ENCODE measurements around the gene NAGLU. TPM values are rescaled to one million over a fixed set of nuclear protein-coding genes. Genes with fewer than 3 reads are reported as not detected.

The NAGLU gene
- total and polyA plus RNA-seq, 2 of the 13 experiments (the other 11 are each of a cell fraction or from before 2014, with no cell fraction given), result 28.2 to 40.1 TPM

GRCh38 chr17:42585353-42585752 is 49.3 kb downstream of the NAGLU start:
- H2AFZ ChIP-seq (ENCODE audit: low read length), result no peak overlapping the region
- H3K27me3 ChIP-seq (ENCODE audit: control insufficient read depth in 1 of 2, insufficient read depth in 2 of 2, low read length in 2 of 2), result no peaks in the 10 kb centered on the region
- POLR2A ChIA-PET, result no interaction called here
- no peaks in the 10 kb centered on the region for H3K79me2 ChIP-seq (ENCODE audit: insufficient read depth, low read length)
- H3K9ac ChIP-seq (ENCODE audit: insufficient read depth, low read depth, low read length), result no peak overlapping the region
- ATAC-seq (no peak), FAIRE-seq (no peak), DNase-seq (ENCODE audit: low spot score) (no peak)
- H3K36me3 ChIP-seq (replicated peaks in 1 of 2; ENCODE audit: control insufficient read depth in 1 of 2, insufficient read depth in 2 of 2, low read length in 2 of 2), result peaks cover 51 to 93% of the 10 kb centered on the region in 2 experiments
- H3K4me3 ChIP-seq (replicated peaks in 1 of 3; ENCODE audit: insufficient read depth in 1 of 3, low read depth in 2 of 3, low read length in 3 of 3), result no peak overlapping the region
- no TSS peak for BruUV-seq (replicated peaks)
- CTCF ChIA-PET (ENCODE audit: low intra/inter-chr PET ratio, low total read pairs), result no interaction called here
- H3K4me1 ChIP-seq (ENCODE audit: insufficient read depth, low read length), result no peaks in the 10 kb centered on the region
- no peak overlapping the region for H3K4me2 ChIP-seq (ENCODE audit: low read depth, low read length)
- no peaks in the 10 kb centered on the region for H3K9me3 ChIP-seq (ENCODE audit: low read length)
- WGBS (ENCODE audit: low lambda C conversion rate), result 100% methylated on average over 1 of the region's 1 CpG
- in situ Hi-C loops (cut with HindIII; ENCODE audit: extremely low pct_ligation_motif_present, low pct_unique_long_range_greater_than_20kb), result no loop called here
- no peak overlapping the region for H3K27ac ChIP-seq (ENCODE audit: extremely low read length, insufficient read depth, low read length)
- intact Hi-C loops (cut with micrococcal nuclease; ENCODE audit: unreplicated experiment), result no loop called here
- no peaks in the 10 kb centered on the region for H4K20me1 ChIP-seq (ENCODE audit: insufficient read depth, low read length)
- no peak for TF ChIP-seq U2AF2 (IDR thresholded peaks at IDR 0.05; ENCODE audit: low read depth, low read length)
- TF ChIP-seq KLF11 (CRISPR knock-in tag; IDR thresholded peaks at IDR 0.05), result no peak
- no peak for TF ChIP-seq ZNF879 (CRISPR knock-in tag; IDR thresholded peaks at IDR 0.05)
- no peak for TF ChIP-seq ZNF280B (CRISPR knock-in tag; IDR thresholded peaks at IDR 0.05; ENCODE audit: borderline replicate concordance)
- TF ChIP-seq TBX2 (CRISPR knock-in tag; IDR thresholded peaks at IDR 0.05; ENCODE audit: borderline replicate concordance), result no peak

- Histone ChIP-seq H2AFZ (ENCODE audit: low read length) (no peak overlapping the region), H3K4me1 (ENCODE audit: insufficient read depth, low read length) (no peaks in the 10 kb centered on the region), H3K36me3 (replicated peaks in 1 of 2; ENCODE audit: control insufficient read depth in 1 of 2, insufficient read depth in 2 of 2, low read length in 2 of 2) (peaks cover 51 to 96% of the 10 kb centered on the region in 2 experiments), H3K9me3 (ENCODE audit: low read length) (no peaks in the 10 kb centered on the region), H3K27me3 (ENCODE audit: control insufficient read depth in 1 of 2, insufficient read depth in 2 of 2, low read length in 2 of 2) (no peaks in the 10 kb centered on the region), H3K9ac (ENCODE audit: insufficient read depth, low read depth, low read length) (no peak overlapping the region), H4K20me1 (ENCODE audit: insufficient read depth, low read length) (no peaks in the 10 kb centered on the region), H3K4me3 (replicated peaks in 1 of 3; ENCODE audit: insufficient read depth in 1 of 3, low read depth in 2 of 3, low read length in 3 of 3) (no peak overlapping the region), H3K27ac (ENCODE audit: extremely low read length, insufficient read depth, low read length) (no peak overlapping the region), H3K79me2 (ENCODE audit: insufficient read depth, low read length) (no peaks in the 10 kb centered on the region), H3K4me2 (ENCODE audit: low read depth, low read length) (no peak overlapping the region)
- ChIA-PET POLR2A (interaction anchor here (1.1 kb wide), 1 partner anchor 23 kb away, joined by 3 read pairs; the partner anchor contains the start of genes RETREG3 and TUBG1), CTCF (ENCODE audit: low intra/inter-chr PET ratio, low total read pairs) (no interaction called here)
- ATAC-seq (no peak), DNase-seq (ENCODE audit: low spot score) (no peak), FAIRE-seq (no peak)
- TF ChIP-seq HMGA1 (CRISPR knock-in tag; conservative IDR thresholded peaks at IDR 0.05) (no peak), ZNF292 (CRISPR knock-in tag; IDR thresholded peaks at IDR 0.05; ENCODE audit: borderline replicate concordance, low read depth) (no peak), RXRB (CRISPR knock-in tag; IDR thresholded peaks at IDR 0.05; ENCODE audit: borderline replicate concordance) (no peak), YEATS2 (CRISPR knock-in tag; IDR thresholded peaks at IDR 0.05; ENCODE audit: borderline replicate concordance) (no peak), GATA4 (IDR thresholded peaks at IDR 0.05; ENCODE audit: borderline replicate concordance, low read depth) (no peak), ZMYM4 (CRISPR knock-in tag; IDR thresholded peaks at IDR 0.05) (no peak), AKAP8 (CRISPR knock-in tag; IDR thresholded peaks at IDR 0.05) (no peak)
- TF ChIP-seq, protein P1, sequence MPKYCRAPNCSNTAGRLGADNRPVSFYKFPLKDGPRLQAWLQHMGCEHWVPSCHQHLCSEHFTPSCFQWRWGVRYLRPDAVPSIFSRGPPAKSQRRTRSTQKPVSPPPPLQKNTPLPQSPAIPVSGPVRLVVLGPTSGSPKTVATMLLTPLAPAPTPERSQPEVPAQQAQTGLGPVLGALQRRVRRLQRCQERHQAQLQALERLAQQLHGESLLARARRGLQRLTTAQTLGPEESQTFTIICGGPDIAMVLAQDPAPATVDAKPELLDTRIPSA (CRISPR knock-in tag; IDR thresholded peaks at IDR 0.05; ENCODE audit: borderline replicate concordance), result no peak
- WGBS (ENCODE audit: low lambda C conversion rate), result 94% methylated on average over 7 of the region's 7 CpGs
- BruUV-seq (replicated peaks), result no TSS peak
- in situ Hi-C loops (cut with HindIII; ENCODE audit: extremely low pct_ligation_motif_present, low pct_unique_long_range_greater_than_20kb) (no loop called here), intact Hi-C loops (cut with micrococcal nuclease; ENCODE audit: unreplicated experiment) (no loop called here)
Observed at GRCh38 chr17:42586514-42587230, 50.6 kb downstream of the NAGLU start.

Measured in HepG2 (cell line).